BE2C (cell line): ENCODE data around the gene ZBTB7B.

Source experiments
- DNase-seq: peaks from one replicate; pipeline ENCODE4 v3.0.0-alpha.2; 2020
- H3K27me3 ChIP-seq: fragments of 250-450 bp; sonication (Bioruptor Pico); 2 replicates; pipeline ENCODE4 v1.5.1; 2020; ENCODE audit warnings: mild to moderate bottlenecking
- H3K36me3 ChIP-seq: fragments of 250-450 bp; sonication (Bioruptor Pico); 2 replicates; pipeline ENCODE4 v1.5.1; 2020; ENCODE audit warnings: mild to moderate bottlenecking
- H3K4me1 ChIP-seq: fragments of 250-450 bp; sonication (Bioruptor Pico); 2 replicates; pipeline ENCODE4 v1.5.1; 2020
- H3K4me3 ChIP-seq: 2 replicates; pipeline ENCODE4 v1.5.1; 2011; ENCODE audit warnings: low read depth, low read length
- H3K9me3 ChIP-seq: fragments of 250-450 bp; sonication (Bioruptor Pico); 2 replicates; pipeline ENCODE4 v1.5.1; 2020
- CTCF ChIP-seq: IDR thresholded peaks from 2 replicates; pipeline ENCODE4 v1.5.1; 2012; ENCODE audit warnings: mild to moderate bottlenecking, low read depth, low read length

ZBTB7B gene

GRCh38 chr1:155030243-155030795 is 27.7 kb downstream of the ZBTB7B start:
- Histone ChIP-seq H3K4me1 (no peaks in the 10 kb centered on the region), H3K4me3 (no peak overlapping the region), H3K36me3 (no peaks in the 10 kb centered on the region), H3K9me3 (no peaks in the 10 kb centered on the region), H3K27me3 (no peaks in the 10 kb centered on the region)
- no peak for DNase-seq
- TF ChIP-seq CTCF, result no peak

GRCh38 chr1:155030899-155031298 is 28.3 kb downstream of the ZBTB7B start:
- Histone ChIP-seq H3K4me3 (no peak overlapping the region), H3K9me3 (no peaks in the 10 kb centered on the region), H3K27me3 (no peaks in the 10 kb centered on the region), H3K4me1 (no peaks in the 10 kb centered on the region), H3K36me3 (no peaks in the 10 kb centered on the region)
- TF ChIP-seq CTCF, result no peak
- no peak for DNase-seq

GRCh38 chr1:155032886-155033285 is 30.3 kb downstream of the ZBTB7B start:
- Histone ChIP-seq H3K4me1 (no peaks in the 10 kb centered on the region), H3K36me3 (no peaks in the 10 kb centered on the region), H3K27me3 (no peaks in the 10 kb centered on the region), H3K4me3 (no peak overlapping the region), H3K9me3 (no peaks in the 10 kb centered on the region)
- TF ChIP-seq CTCF, result no peak
- no peak for DNase-seq

DNA sequence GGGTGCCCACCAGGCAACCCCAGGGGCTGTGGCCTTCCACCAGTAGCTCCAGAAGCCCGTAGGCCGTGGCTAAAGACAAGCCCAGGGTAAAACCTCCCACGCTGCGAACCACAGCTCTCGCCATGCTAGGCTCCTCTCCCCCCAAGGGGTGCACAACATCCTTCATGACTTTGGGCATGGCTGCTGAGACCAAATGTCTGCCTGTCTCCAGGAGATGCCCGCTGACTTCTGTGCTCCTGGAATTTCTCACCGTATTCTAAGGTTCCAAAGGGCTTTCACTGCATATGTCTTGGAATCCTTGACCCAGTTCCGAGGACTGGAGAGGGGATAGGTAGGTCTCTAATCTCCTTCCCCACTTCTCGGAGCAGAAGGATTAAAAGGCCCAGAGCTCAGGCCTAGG is 30.9 kb downstream of the ZBTB7B start, which contains the start of the genes DCST1 and DCST2:
DCST1 (plus strand) TSS at position 301 of the 400 bp plus-strand sequence. CDS start 213 bp downstream, outside the sequence.
DCST2 (minus strand) TSS at position 258 of the 400 bp plus-strand sequence; CDS start at position 178, 80 bp downstream.
- Histone ChIP-seq H3K27me3 (no peaks in the 10 kb centered on the region), H3K9me3 (no peaks in the 10 kb centered on the region), H3K36me3 (no peaks in the 10 kb centered on the region), H3K4me3 (no peak within 1 kb of the TSS), H3K4me1 (no peaks in the 10 kb centered on the region)
- DNase-seq, result no peak
- TF ChIP-seq CTCF, result no peak

DNA sequence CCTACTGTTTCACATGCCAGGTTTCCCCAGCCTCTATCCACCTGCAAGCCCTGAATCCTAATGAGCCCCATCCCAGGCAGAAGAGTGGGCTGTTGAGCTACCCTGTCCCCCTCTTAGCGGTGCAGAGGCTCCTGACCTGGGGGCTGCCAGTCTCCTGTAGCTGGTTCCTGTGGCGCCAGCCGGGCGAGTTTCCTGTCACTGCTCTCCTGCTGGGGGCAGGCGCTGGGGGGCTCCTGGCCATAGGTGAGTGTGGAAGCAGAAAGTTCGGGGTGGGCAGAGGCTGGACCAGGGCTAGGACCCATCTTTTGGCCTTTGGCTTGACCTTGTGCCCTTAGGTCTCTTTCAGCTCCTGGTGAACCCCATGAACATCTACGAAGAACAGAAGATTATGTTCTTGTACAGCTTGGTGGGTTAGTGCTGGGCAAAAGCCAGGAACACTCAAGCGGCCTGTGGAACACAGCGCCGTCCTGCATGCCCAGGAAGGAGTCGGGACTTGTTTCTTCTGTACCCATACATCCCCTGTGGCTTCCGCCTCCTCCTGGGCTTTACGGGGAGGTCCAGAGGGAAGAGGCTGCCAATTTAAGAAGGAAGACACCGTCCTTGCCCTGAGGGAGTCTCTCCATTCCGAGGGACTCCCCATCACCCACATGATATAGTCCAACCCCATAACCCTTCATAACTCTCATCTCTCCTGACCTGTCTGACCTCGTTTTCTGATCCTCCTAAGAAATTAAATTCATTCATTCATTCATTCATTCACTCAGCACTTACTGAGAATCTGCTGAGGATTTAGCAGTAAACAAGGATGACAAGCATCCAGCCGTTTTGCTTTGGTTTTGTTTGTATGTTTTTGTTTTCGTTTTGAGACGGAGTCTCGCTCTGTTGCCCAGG is 32.0 kb downstream of the ZBTB7B start:
- no peak for DNase-seq
- Histone ChIP-seq H3K9me3 (no peaks in the 10 kb centered on the region), H3K27me3 (no peaks in the 10 kb centered on the region), H3K4me3 (no peak overlapping the region), H3K4me1 (no peaks in the 10 kb centered on the region), H3K36me3 (no peaks in the 10 kb centered on the region)
- TF ChIP-seq CTCF, result no peak

DNA sequence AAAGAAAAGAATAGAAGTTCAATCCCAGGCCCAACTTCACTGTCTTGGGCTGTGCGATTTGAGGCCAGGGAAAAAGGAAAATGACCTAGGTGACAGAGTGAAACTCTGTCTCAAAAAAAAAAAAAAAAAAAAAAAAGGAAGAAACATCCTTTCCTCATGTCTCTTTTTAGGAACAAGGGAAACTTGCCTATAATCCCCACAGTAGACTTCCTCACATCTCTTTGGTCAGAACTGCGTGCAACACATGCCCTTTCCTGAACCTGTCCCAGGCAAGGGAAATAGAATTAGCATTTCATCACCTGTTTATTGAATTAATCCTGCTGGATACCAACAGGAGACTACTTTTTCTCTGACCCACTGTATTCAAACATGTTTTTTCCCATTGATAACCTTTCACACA is 33.3 kb downstream of the ZBTB7B start:
- Histone ChIP-seq H3K9me3 (no peaks in the 10 kb centered on the region), H3K36me3 (no peaks in the 10 kb centered on the region), H3K4me3 (no peak overlapping the region), H3K27me3 (no peaks in the 10 kb centered on the region), H3K4me1 (no peaks in the 10 kb centered on the region)
- TF ChIP-seq CTCF, result no peak
- no peak for DNase-seq
